Stimulated activated CD8-positive, alpha-beta memory T cell treated with anti-CD3 and anti-CD28 coated beads, Interleukin-12 subunit alpha, Interleukin-12 subunit beta, amount 100 ng/mL, for 4 hours (primary cell): Measurements from ENCODE around the gene RPS29.

ENCODE experiments used
- DNase-seq: peaks from one replicate; pipeline ENCODE4 v3.0.0-alpha.2; 2020; ENCODE audit warnings: low read depth

RPS29 gene

GRCh38 chr14:49550286-49551184 lies 35.6 kb downstream of the RPS29 start:
- DNase-seq = no peak

DNA sequence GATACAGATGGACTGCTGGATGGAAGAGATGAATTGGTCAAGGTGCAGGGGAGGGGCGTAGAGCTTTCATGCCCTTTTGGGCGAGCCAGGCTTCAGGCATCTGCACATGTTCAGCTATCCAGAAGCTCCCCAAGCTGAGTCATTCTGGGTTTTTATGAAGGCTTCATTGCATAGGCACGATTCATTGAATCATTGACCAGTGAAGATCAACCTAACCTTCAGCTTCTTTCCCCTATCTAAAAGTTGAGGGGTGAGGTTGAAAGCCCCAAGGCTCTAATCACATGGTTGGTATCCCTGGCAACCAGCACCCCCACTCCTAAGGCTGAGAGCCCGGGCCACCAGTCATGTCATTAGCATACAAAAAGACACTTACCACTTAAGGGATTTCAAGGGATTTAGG lies 36.3 kb downstream of the RPS29 start:
- DNase-seq = no peak

GRCh38 chr14:49549446-49549845 lies 36.7 kb downstream of the RPS29 start:
- DNase-seq = no peak

DNA sequence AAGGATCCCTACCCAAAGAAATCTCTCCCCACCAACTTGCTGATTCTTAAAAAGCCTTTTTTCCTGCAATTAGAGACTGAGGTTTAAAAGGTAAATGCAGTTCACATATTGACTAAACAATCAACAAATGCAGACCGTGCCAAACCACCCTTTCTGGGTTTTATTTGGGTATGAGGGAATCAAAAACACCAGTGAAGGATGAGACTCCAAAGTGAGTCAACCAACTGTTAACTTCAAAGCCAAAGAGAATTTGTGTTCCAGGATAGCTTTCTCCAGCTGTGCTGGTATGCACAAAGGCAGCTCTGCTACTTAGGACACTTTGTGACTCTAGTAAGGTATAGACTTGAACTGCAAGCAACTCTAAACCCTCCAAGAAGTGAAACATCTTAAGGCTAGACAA lies 39.4 kb downstream of the RPS29 start:
- no peak for DNase-seq

DNA sequence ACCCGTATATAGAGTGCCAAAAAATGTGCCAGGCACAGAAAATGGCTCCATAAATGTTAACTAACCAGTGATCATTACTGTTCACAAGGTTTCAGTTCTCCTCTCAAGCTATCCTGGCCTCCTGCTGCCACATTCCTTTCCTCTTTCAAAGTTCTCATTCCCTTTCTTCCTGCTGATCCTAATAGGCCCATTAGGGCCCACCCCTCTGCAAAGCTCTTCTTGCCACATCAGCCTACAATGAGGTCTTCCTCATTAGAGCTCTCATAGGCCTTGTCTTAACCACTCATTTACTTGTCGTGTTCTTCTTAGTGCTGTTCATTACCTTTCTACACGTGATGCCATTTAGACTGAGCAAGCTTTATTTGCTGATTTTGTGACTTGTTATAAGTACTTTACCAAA lies 40.5 kb downstream of the RPS29 start:
- DNase-seq = no peak

- no peak for DNase-seq
Measured at GRCh38 chr14:49545071-49545470, 41.1 kb downstream of the RPS29 start.

DNA sequence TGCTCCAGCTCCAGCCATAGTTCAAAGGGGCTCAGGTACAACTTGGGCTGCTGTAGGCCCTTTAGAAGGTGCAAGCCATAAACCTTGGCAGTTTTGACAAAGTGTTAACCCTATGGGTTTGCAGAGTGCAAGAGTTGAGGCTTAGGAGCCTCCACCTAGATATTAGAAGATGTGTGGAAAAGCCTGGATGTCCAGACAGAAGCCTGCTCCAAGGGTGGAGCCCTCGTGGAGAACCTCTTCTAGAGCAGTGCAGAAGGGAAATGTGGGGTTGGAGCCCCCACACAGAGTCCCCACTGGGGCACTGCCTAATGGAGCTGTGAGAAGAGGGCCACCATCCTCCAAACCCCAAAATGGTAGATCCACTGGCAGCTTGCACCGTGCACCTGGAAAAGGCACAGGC lies 45.1 kb downstream of the RPS29 start:
- DNase-seq = no peak

GRCh38 chr14:49538852-49539251 lies 47.3 kb downstream of the RPS29 start:
- no peak for DNase-seq
